ENCODE measurements around the gene MEGF8.

The MEGF8 gene

GRCh38 chr19:42344336-42344893 lies 19.0 kb downstream of the MEGF8 start:
- DNase-seq: peak in 1 of 10 donors; percentile 70
- intact Hi-C loops (cut with DNase I): loop anchor here (5.0 kb wide), 1 partner anchor 38 kb away; no protein-coding TSS in a partner anchor

- intact Hi-C loops (cut with DNase I): no loop called here
- DNase-seq: no peak
Observed at GRCh38 chr19:42345191-42345812, 19.9 kb downstream of the MEGF8 start.

- intact Hi-C loops (cut with DNase I): no loop called here
Observed at GRCh38 chr19:42348211-42348610, 22.8 kb downstream of the MEGF8 start.

GRCh38 chr19:42349378-42350107 lies 24.1 kb downstream of the MEGF8 start:
- peak in 2 of 10 donors; percentile 55 to 71 for DNase-seq
- intact Hi-C loops (cut with DNase I): no loop called here

More at GRCh38 chr19:42348211-42348610, 22.8 kb downstream of the MEGF8 start:
- peak in 1 of 10 donors; percentile 57 for DNase-seq

- DNase-seq: no peak
- intact Hi-C loops (cut with DNase I): no loop called here
Observed at GRCh38 chr19:42350417-42350816, 25.0 kb downstream of the MEGF8 start.

- DNase-seq: peak in 3 of 10 donors; percentile 76 to 86 (median 80)
- intact Hi-C loops (cut with DNase I): no loop called here
Observed at GRCh38 chr19:42351079-42351735, 25.8 kb downstream of the MEGF8 start.

GRCh38 chr19:42352301-42353259 lies 27.1 kb downstream of the MEGF8 start:
- intact Hi-C loops (cut with DNase I): no loop called here
- DNase-seq: peak; percentile 29 to 97 (median 74)

- intact Hi-C loops (cut with DNase I): no loop called here
- peak in 2 of 10 donors; percentile 78 to 83 for DNase-seq
Observed at GRCh38 chr19:42353341-42354015, 28.0 kb downstream of the MEGF8 start.

GRCh38 chr19:42355896-42356295 lies 30.5 kb downstream of the MEGF8 start:
- DNase-seq: peak in 2 of 10 donors; percentile 57 to 78
- intact Hi-C loops (cut with DNase I): no loop called here

GRCh38 chr19:42356686-42357085 lies 31.3 kb downstream of the MEGF8 start:
- peak in 1 of 10 donors; percentile 58 for DNase-seq
- intact Hi-C loops (cut with DNase I): no loop called here

GRCh38 chr19:42357290-42357689 lies 31.9 kb downstream of the MEGF8 start:
- intact Hi-C loops (cut with DNase I): no loop called here
- DNase-seq: peak in 1 of 10 donors; percentile 60

GRCh38 chr19:42360787-42361544 lies 35.5 kb downstream of the MEGF8 start:
- intact Hi-C loops (cut with DNase I): no loop called here
- DNase-seq: peak in 1 of 10 donors; percentile 46

- intact Hi-C loops (cut with DNase I): no loop called here
- no peak for DNase-seq
Observed at GRCh38 chr19:42361545-42361910, 36.1 kb downstream of the MEGF8 start.

- no peak for DNase-seq
- intact Hi-C loops (cut with DNase I): no loop called here
Observed at GRCh38 chr19:42362342-42362741, 36.9 kb downstream of the MEGF8 start.

GRCh38 chr19:42362891-42363440 lies 37.5 kb downstream of the MEGF8 start:
- intact Hi-C loops (cut with DNase I): no loop called here
- no peak for DNase-seq

- intact Hi-C loops (cut with DNase I): no loop called here
- DNase-seq: no peak
Observed at GRCh38 chr19:42363614-42364346, 38.3 kb downstream of the MEGF8 start.

- intact Hi-C loops (cut with DNase I): no loop called here
- no peak for DNase-seq
Observed at GRCh38 chr19:42366673-42367072, 41.2 kb downstream of the MEGF8 start.

GRCh38 chr19:42367929-42368328 lies 42.5 kb downstream of the MEGF8 start:
- no peak for DNase-seq
- intact Hi-C loops (cut with DNase I): no loop called here
